NCI-H748 (cell line): Measurements from ENCODE around the gene ISOC2.

Experiments used
- DNase-seq: peaks from one replicate; lab custom pipeline; 2025; ENCODE audit not compliant: unreplicated experiment; lab: John Stamatoyannopoulos, UW

The ISOC2 gene

GRCh38 chr19:55479451-55480230 is 18.2 kb upstream of the ISOC2 start:
- DNase-seq: no peak

GRCh38 chr19:55479045-55479444 is 17.6 kb upstream of the ISOC2 start:
- no peak for DNase-seq

GRCh38 chr19:55478364-55478763 is 16.9 kb upstream of the ISOC2 start:
- no peak for DNase-seq

GRCh38 chr19:55477905-55478304 is 16.5 kb upstream of the ISOC2 start:
- no peak for DNase-seq

GRCh38 chr19:55476100-55476775 is 14.8 kb upstream of the ISOC2 start, which contains the start of gene ZNF628:
ZNF628 (plus strand) TSS chr19:55476617; CDS start chr19:55479911, 3,294 bp downstream.
- peak; percentile 100 for DNase-seq

GRCh38 chr19:55474269-55475265 is 13.1 kb upstream of the ISOC2 start:
- DNase-seq: no peak

- DNase-seq: no peak
These were observed 12.0 kb upstream of the ISOC2 start for GRCh38 chr19:55473225-55474012.

GRCh38 chr19:55472463-55472862 is 11.0 kb upstream of the ISOC2 start:
- no peak for DNase-seq

GRCh38 chr19:55471266-55471665 is 9.8 kb upstream of the ISOC2 start:
- DNase-seq: peak; percentile 41

GRCh38 chr19:55468054-55468393 is 6.6 kb upstream of the ISOC2 start:
- no peak for DNase-seq

- peak; percentile 30 for DNase-seq
These were observed 6.0 kb upstream of the ISOC2 start for GRCh38 chr19:55467236-55468053.

GRCh38 chr19:55466241-55466614 is 4.8 kb upstream of the ISOC2 start:
- no peak for DNase-seq

GRCh38 chr19:55465460-55466240 is 4.2 kb upstream of the ISOC2 start:
- no peak for DNase-seq

GRCh38 chr19:55464662-55465054 is 3.2 kb upstream of the ISOC2 start, which contains the start of gene C19orf85:
C19orf85 (minus strand) TSS chr19:55464751; CDS start chr19:55464554, 197 bp downstream.
- DNase-seq: peak; percentile 40

GRCh38 chr19:55464039-55464661 is 2.7 kb upstream of the ISOC2 start:
- DNase-seq: no peak

GRCh38 chr19:55463583-55464031 is 2.2 kb upstream of the ISOC2 start:
- DNase-seq: no peak

- DNase-seq: no peak
These were observed 1.3 kb upstream of the ISOC2 start for GRCh38 chr19:55462722-55463121.

- DNase-seq: peak; percentile 49
These were observed 658 bp upstream of the ISOC2 start for GRCh38 chr19:55461974-55462626.
